ENCODE measurements around the gene PGAM2. TPM values are rescaled to one million over a fixed set of nuclear protein-coding genes. Genes with fewer than 3 reads are reported as not detected.

PGAM2 gene
- total RNA-seq, 4 donors from 2014 or later: 3.2 to 3.9 TPM; not detected in 2

GRCh38 chr7:44059219-44060090 is 5.9 kb downstream of the PGAM2 start:
- Histone ChIP-seq H3K4me3 (no peak overlapping the region), H3K27ac (no peak overlapping the region), H3K36me3 (peaks cover 0 to 81% of the 10 kb centered on the region in 2 donors), H3K9me3 (no peaks in the 10 kb centered on the region), H3K27me3 (no peaks in the 10 kb centered on the region), H3K4me1 (peaks cover 0 to 22% (median 2%) of the 10 kb centered on the region in 3 donors)
- ATAC-seq: no peak
- WGBS, 2 donors (ENCODE audit: low coverage in 1 of 2): no CpG with 5 or more reads among the region's 14 CpGs
- no peak for TF ChIP-seq EP300 (IDR thresholded peaks at IDR 0.05)
- no peak for TF ChIP-seq CTCF (IDR thresholded peaks at IDR 0.05)
- TF ChIP-seq POLR2A (IDR thresholded peaks at IDR 0.05): no peak
- no peak for TF ChIP-seq POLR2AphosphoS5 (IDR thresholded peaks at IDR 0.05)

- Histone ChIP-seq H3K9me3 (no peaks in the 10 kb centered on the region), H3K27ac (no peak overlapping the region), H3K36me3 (peaks cover 0 to 88% of the 10 kb centered on the region in 2 donors), H3K4me3 (no peak overlapping the region), H3K27me3 (no peaks in the 10 kb centered on the region), H3K4me1 (peaks cover 0 to 16% (median 0%) of the 10 kb centered on the region in 3 donors)
- TF ChIP-seq EP300 (IDR thresholded peaks at IDR 0.05) (no peak), POLR2A (IDR thresholded peaks at IDR 0.05) (no peak), CTCF (IDR thresholded peaks at IDR 0.05) (no peak), POLR2AphosphoS5 (IDR thresholded peaks at IDR 0.05) (no peak)
- ATAC-seq: no peak
- WGBS, 2 donors (ENCODE audit: low coverage in 1 of 2): 90% methylated on average over 2 of the region's 7 CpGs; no CpG with 5 or more reads in 1 of the 2 donors
Measured at GRCh38 chr7:44058759-44059218, 6.6 kb downstream of the PGAM2 start.

GRCh38 chr7:44057849-44058758 is 7.3 kb downstream of the PGAM2 start:
- no peaks in the 10 kb centered on the region for H3K9me3 ChIP-seq
- H3K36me3 ChIP-seq: peaks cover 0 to 95% of the 10 kb centered on the region in 2 donors
- no peak for TF ChIP-seq POLR2A (IDR thresholded peaks at IDR 0.05)
- no peak overlapping the region for H3K4me3 ChIP-seq
- H3K4me1 ChIP-seq: peaks cover 0 to 9% (median 0%) of the 10 kb centered on the region in 3 donors
- WGBS, 2 donors (ENCODE audit: low coverage in 1 of 2): 90% methylated on average over 19 to 23 of the region's 30 CpGs
- H3K27ac ChIP-seq: no peak overlapping the region
- no peaks in the 10 kb centered on the region for H3K27me3 ChIP-seq
- no peak for ATAC-seq

GRCh38 chr7:44057181-44057848 is 8.1 kb downstream of the PGAM2 start:
- no peak for ATAC-seq
- 100% methylated on average over 1 of the region's 11 CpGs; no CpG with 5 or more reads in 1 of the 2 donors for WGBS, 2 donors (ENCODE audit: low coverage in 1 of 2)

More at GRCh38 chr7:44057181-44057848, 8.1 kb downstream of the PGAM2 start:
- Histone ChIP-seq H3K27ac (no peak overlapping the region), H3K4me3 (no peak overlapping the region), H3K36me3 (peaks cover 0 to 99% of the 10 kb centered on the region in 2 donors), H3K4me1 (peaks cover 0 to under 1% (median 0%) of the 10 kb centered on the region in 3 donors), H3K9me3 (no peaks in the 10 kb centered on the region), H3K27me3 (no peaks in the 10 kb centered on the region)
- TF ChIP-seq CTCF (IDR thresholded peaks at IDR 0.05) (no peak), POLR2AphosphoS5 (IDR thresholded peaks at IDR 0.05) (no peak), EP300 (IDR thresholded peaks at IDR 0.05) (no peak), POLR2A (IDR thresholded peaks at IDR 0.05) (no peak)

Data from gastroesophageal sphincter (tissue), 4 donors.